HAP-1 (cell line): ENCODE results near the gene TRIM9.
A peak's percentile ranks its signal among the peaks of the same experiment; 100 is the strongest.

ENCODE experiments used
- DNase-seq, 2 experiments: peaks; one replicate each; pipeline ENCODE4 v3.0.0-alpha.2; 2016 to 2020; ENCODE audit warnings: low spot score in 2 of 2
- H3K27me3 ChIP-seq: fragments of 250-450 bp; sonication (Bioruptor Pico); 2 replicates; pipeline ENCODE4 v1.5.1; 2020; ENCODE audit warnings: low read depth, mild to moderate bottlenecking, moderate library complexity
- H3K36me3 ChIP-seq: fragments of 250-450 bp; sonication (Bioruptor Pico); replicated peaks from 2 replicates; pipeline ENCODE4 v1.5.1; 2020; ENCODE audit warnings: mild to moderate bottlenecking
- H3K4me1 ChIP-seq: fragments of 250-450 bp; sonication (Bioruptor Pico); 2 replicates; pipeline ENCODE4 v1.5.1; 2020; ENCODE audit warnings: mild to moderate bottlenecking
- H3K4me3 ChIP-seq: fragments of 250-450 bp; sonication (Bioruptor Pico); 2 replicates; pipeline ENCODE4 v1.5.1; 2020; ENCODE audit warnings: mild to moderate bottlenecking, moderate library complexity
- H3K9me3 ChIP-seq: fragments of 250-450 bp; sonication (Bioruptor Pico); 2 replicates; pipeline ENCODE4 v1.5.1; 2020; ENCODE audit warnings: mild to moderate bottlenecking, moderate library complexity
- in situ Hi-C: fragments of 300-500 bp; cut with MboI; formaldehyde crosslinking; loops from 3 replicates; pipeline ENCODE4 v1.14.3; 2020; ENCODE audit warnings: low sequenced_read_pairs, inconsistent platforms, mixed read lengths

TRIM9 gene

GRCh38 chr14:51067295-51067694, 27.6 kb downstream of the TRIM9 start:
- no peaks in the 10 kb centered on the region for H3K4me1 ChIP-seq
- in situ Hi-C loops, result no loop called here
- DNase-seq, result no peak
- H3K36me3 ChIP-seq, result no peaks in the 10 kb centered on the region; the same call in 1 of the 2 replicates
- no peak overlapping the region for H3K4me3 ChIP-seq
- no peaks in the 10 kb centered on the region for H3K9me3 ChIP-seq
- H3K27me3 ChIP-seq, result no peaks in the 10 kb centered on the region

GRCh38 chr14:51066576-51066975, 28.3 kb downstream of the TRIM9 start:
- in situ Hi-C loops, result no loop called here
- no peak for DNase-seq
- Histone ChIP-seq H3K4me1 (no peaks in the 10 kb centered on the region), H3K9me3 (no peaks in the 10 kb centered on the region), H3K27me3 (no peaks in the 10 kb centered on the region), H3K4me3 (no peak overlapping the region), H3K36me3 (no peaks in the 10 kb centered on the region; the same call in 1 of the 2 replicates)

GRCh38 chr14:51059032-51059431, 35.9 kb downstream of the TRIM9 start:
- H3K36me3 ChIP-seq, result no peaks in the 10 kb centered on the region; the same call in 1 of the 2 replicates
- in situ Hi-C loops, result no loop called here
- no peak overlapping the region for H3K4me3 ChIP-seq
- H3K4me1 ChIP-seq, result no peaks in the 10 kb centered on the region; the same call in 1 of the 2 replicates
- no peaks in the 10 kb centered on the region for H3K27me3 ChIP-seq
- H3K9me3 ChIP-seq, result no peaks in the 10 kb centered on the region
- no peak for DNase-seq

- in situ Hi-C loops, result no loop called here
- Histone ChIP-seq H3K4me3 (no peak overlapping the region), H3K36me3 (no peaks in the 10 kb centered on the region; the same call in 1 of the 2 replicates), H3K27me3 (no peaks in the 10 kb centered on the region), H3K9me3 (no peaks in the 10 kb centered on the region), H3K4me1 (no peaks in the 10 kb centered on the region; the same call in 1 of the 2 replicates)
- DNase-seq, result no peak
These were observed 36.5 kb downstream of the TRIM9 start for GRCh38 chr14:51058382-51058781.

GRCh38 chr14:51056421-51056820, 38.5 kb downstream of the TRIM9 start:
- in situ Hi-C loops, result no loop called here
- DNase-seq, result no peak

GRCh38 chr14:51053157-51053556, 41.7 kb downstream of the TRIM9 start:
- Histone ChIP-seq H3K9me3 (no peaks in the 10 kb centered on the region), H3K4me1 (no peaks in the 10 kb centered on the region), H3K4me3 (no peak overlapping the region), H3K27me3 (no peaks in the 10 kb centered on the region), H3K36me3 (no peaks in the 10 kb centered on the region; the same call in 1 of the 2 replicates)
- in situ Hi-C loops, result no loop called here
- no peak for DNase-seq

More at GRCh38 chr14:51056421-51056820, 38.5 kb downstream of the TRIM9 start:
- Histone ChIP-seq H3K4me1 (no peaks in the 10 kb centered on the region; the same call in 1 of the 2 replicates), H3K27me3 (no peaks in the 10 kb centered on the region), H3K4me3 (no peak overlapping the region), H3K36me3 (no peaks in the 10 kb centered on the region; the same call in 1 of the 2 replicates), H3K9me3 (no peaks in the 10 kb centered on the region)

GRCh38 chr14:51044961-51045360, 49.9 kb downstream of the TRIM9 start:
- in situ Hi-C loops, result no loop called here
- H3K4me3 ChIP-seq, result no peak overlapping the region
- H3K36me3 ChIP-seq, result peaks cover 4% of the 10 kb centered on the region; the same call in 1 of the 2 replicates
- no peaks in the 10 kb centered on the region for H3K9me3 ChIP-seq
- no peak for DNase-seq
- H3K4me1 ChIP-seq, result peaks cover 11% of the 10 kb centered on the region
- H3K27me3 ChIP-seq, result no peaks in the 10 kb centered on the region

GRCh38 chr14:51041883-51042282, 53.0 kb downstream of the TRIM9 start:
- Histone ChIP-seq H3K4me1 (peaks cover 26% of the 10 kb centered on the region), H3K36me3 (peaks cover 4% of the 10 kb centered on the region; the same call in 1 of the 2 replicates), H3K27me3 (no peaks in the 10 kb centered on the region), H3K9me3 (no peaks in the 10 kb centered on the region), H3K4me3 (no peak overlapping the region)
- DNase-seq, result peak; percentile 20
- in situ Hi-C loops, result no loop called here

GRCh38 chr14:51041108-51041531, 53.8 kb downstream of the TRIM9 start:
- Histone ChIP-seq H3K4me3 (no peak overlapping the region), H3K4me1 (peaks cover 34% of the 10 kb centered on the region), H3K27me3 (no peaks in the 10 kb centered on the region), H3K9me3 (no peaks in the 10 kb centered on the region), H3K36me3 (peaks cover 4% of the 10 kb centered on the region; the same call in 1 of the 2 replicates)
- in situ Hi-C loops, result no loop called here
- DNase-seq, result peak in 1 of 2 experiments; percentile 17

- no peak for DNase-seq
- H3K27me3 ChIP-seq, result no peaks in the 10 kb centered on the region
- H3K9me3 ChIP-seq, result no peaks in the 10 kb centered on the region
- in situ Hi-C loops, result no loop called here
- H3K36me3 ChIP-seq, result no peaks in the 10 kb centered on the region
- H3K4me3 ChIP-seq, result no peak overlapping the region
- peaks cover 42% of the 10 kb centered on the region for H3K4me1 ChIP-seq
These were observed 55.7 kb downstream of the TRIM9 start for GRCh38 chr14:51039252-51039651.

GRCh38 chr14:51035611-51036192, 59.2 kb downstream of the TRIM9 start:
- Histone ChIP-seq H3K27me3 (no peaks in the 10 kb centered on the region), H3K9me3 (peaks cover 3% of the 10 kb centered on the region), H3K4me1 (peaks cover 30% of the 10 kb centered on the region), H3K36me3 (no peaks in the 10 kb centered on the region), H3K4me3 (no peak overlapping the region)
- peak; percentile 67 to 95 for DNase-seq
- in situ Hi-C loops, result no loop called here

- Histone ChIP-seq H3K27me3 (no peaks in the 10 kb centered on the region), H3K36me3 (no peaks in the 10 kb centered on the region; the same call in 1 of the 2 replicates), H3K4me1 (peaks cover 29% of the 10 kb centered on the region), H3K4me3 (no peak overlapping the region), H3K9me3 (peaks cover 3% of the 10 kb centered on the region)
- peak in 1 of 2 experiments; percentile 18 for DNase-seq
- in situ Hi-C loops, result no loop called here
These were observed 65.8 kb downstream of the TRIM9 start for GRCh38 chr14:51028851-51029754.

- peaks cover 36% of the 10 kb centered on the region for H3K4me1 ChIP-seq
- in situ Hi-C loops, result no loop called here
- peak in 1 of 2 experiments; percentile 51 for DNase-seq
- no peaks in the 10 kb centered on the region for H3K9me3 ChIP-seq
- H3K27me3 ChIP-seq, result no peaks in the 10 kb centered on the region
- H3K4me3 ChIP-seq, result no peak overlapping the region
- no peaks in the 10 kb centered on the region; the same call in 1 of the 2 replicates for H3K36me3 ChIP-seq
These were observed 66.5 kb downstream of the TRIM9 start for GRCh38 chr14:51028361-51028760.

- no peaks in the 10 kb centered on the region for H3K9me3 ChIP-seq
- in situ Hi-C loops, result no loop called here
- peak in 1 of 2 experiments; percentile 85 for DNase-seq
- H3K4me1 ChIP-seq, result peaks cover 38% of the 10 kb centered on the region
- H3K27me3 ChIP-seq, result no peaks in the 10 kb centered on the region
- peaks cover 14% of the 10 kb centered on the region for H3K36me3 ChIP-seq
- H3K4me3 ChIP-seq, result no peak overlapping the region
These were observed 70.5 kb downstream of the TRIM9 start for GRCh38 chr14:51024377-51024776.
